ENCODE measurements around the gene ID3.
"Not testable (repeated sequence)": the region's sequence is repeated elsewhere in the genome, so short reads cannot be mapped to it uniquely, and the experiment has no call there.

Gene ID3

DNA sequence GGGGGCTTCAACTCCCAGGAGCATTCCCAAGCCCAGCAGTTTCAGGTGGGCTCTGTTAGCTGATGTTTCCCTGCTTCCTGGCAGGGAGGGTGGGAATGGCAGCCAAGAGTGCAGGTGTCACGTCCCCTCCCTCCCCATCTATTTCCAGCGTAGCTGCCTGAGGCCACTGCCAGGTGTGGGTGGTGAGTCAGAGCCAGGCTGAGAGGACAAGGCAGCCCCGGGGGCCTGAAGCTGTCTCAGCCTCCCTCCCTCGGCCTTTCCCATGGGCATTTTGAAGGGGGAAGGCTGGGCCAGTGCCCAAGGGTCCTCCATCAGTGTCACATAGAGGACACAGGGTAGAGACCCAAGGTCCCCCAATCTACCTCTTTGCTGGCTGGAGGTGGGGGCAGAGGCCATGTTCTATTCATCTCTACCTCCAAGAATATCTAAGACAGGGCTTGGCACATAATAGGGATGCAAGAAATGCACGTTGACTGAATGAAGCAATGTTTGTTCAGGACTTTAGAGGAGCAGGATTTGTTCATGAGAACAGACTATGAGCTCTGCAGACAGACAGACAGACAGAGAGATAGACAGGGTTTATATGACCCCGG lies 34.4 kb upstream of the ID3 start:
- H3K4me3 ChIP-seq (ENCODE audit: low read length), result no peak overlapping the region
- no peak for TF ChIP-seq ZNF274 (IDR thresholded peaks at IDR 0.05; ENCODE audit: low read depth, low read length)

DNA sequence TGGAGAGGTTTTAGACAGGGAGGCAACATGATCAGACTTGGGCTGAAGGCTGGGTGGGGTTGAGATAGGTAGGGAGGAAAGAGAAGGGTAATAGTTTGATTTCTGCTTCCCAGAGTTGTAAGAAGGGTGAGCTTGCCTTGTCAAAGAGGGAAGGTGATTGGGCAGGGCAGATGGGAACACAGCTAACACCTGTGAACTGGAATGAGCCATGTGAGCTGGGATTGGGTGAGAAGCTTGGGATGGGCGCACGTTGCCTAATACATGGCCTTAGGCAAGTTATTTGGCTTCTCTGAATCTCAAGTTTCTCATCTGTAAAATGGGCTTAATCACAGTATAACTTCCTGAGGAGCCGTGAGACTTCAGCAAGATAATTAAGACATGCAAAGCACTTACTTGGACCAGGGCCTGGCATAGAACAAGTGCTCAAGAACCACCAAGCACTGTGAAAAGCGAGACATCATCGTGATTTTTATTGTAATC lies 33.8 kb upstream of the ID3 start:
- TF ChIP-seq ZNF274 (IDR thresholded peaks at IDR 0.05; ENCODE audit: low read depth, low read length), result no peak
- H3K4me3 ChIP-seq (ENCODE audit: low read length), result no peak overlapping the region

DNA sequence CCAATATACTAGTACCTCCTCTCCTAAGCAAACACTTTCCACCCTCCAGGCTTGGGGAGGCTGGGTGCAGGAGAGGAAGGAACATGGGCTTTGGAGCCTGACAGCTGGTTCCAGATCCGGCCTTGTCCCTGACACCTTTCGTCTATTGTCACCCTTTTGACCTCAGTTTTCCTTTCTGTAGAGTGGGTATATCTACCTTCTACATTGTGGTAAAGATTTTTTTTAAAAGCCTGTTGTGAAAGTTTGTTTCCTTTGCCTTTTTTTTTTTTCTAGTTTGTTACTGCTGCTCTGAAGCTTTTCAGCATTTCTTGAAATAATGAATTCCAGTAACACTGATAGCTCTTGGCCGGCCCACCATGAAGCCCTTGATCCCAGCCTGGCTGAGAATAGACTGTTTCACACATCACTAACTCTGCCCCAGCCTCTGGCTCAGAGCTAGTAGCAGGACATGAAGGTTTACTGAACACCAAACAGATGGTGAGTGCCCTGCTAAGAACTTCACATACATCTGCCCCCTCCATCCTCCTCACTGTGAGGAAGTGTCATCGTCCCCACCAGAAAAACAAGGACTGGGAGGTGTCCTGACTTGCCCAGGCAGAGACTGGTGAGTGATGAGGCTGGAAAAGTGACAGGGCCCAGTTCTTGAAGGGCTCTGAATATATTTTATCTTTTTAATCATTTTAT lies 33.0 kb upstream of the ID3 start:
- TF ChIP-seq ZNF274 (IDR thresholded peaks at IDR 0.05; ENCODE audit: low read depth, low read length), result no peak
- H3K4me3 ChIP-seq (ENCODE audit: low read length), result no peak overlapping the region

DNA sequence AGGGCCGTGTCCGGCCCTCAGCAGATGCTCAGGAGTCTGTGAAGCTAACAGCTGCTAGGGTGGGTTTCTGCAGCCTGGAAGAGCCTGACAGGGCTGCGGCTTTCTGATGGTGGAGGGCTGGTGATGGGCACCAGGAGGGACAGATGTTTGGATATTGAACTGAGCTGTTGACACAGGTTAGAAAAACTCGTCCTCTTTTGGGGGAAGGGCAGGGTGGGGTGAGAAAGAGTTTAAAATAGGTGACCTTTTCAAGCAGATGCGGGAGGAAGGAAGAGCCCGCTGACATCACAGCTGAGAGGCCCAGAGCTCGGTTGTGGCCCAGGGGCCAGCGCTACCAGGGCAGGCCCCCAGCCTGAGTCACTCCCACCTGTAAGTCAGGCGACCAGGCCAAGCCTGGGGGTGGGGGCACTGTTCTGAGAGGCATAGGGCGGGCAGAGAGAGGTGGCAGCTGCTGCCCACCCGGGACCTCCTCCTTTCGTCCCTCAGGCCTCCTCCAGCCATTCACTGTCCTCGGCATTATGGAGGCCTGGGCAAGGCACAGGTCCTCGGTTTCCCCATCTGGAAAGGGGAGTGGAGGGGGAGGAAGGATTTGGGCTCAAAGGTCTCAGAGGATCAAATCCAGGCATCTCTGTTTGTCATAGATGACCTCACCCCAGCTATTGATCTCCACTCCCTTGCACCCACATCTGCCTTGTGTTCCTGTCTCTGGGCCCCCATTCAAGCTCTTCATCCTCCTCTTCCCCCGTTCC lies 32.3 kb upstream of the ID3 start:
- no peak overlapping the region for H3K4me3 ChIP-seq (ENCODE audit: low read length)
- TF ChIP-seq ZNF274 (IDR thresholded peaks at IDR 0.05; ENCODE audit: low read depth, low read length), result no peak

DNA sequence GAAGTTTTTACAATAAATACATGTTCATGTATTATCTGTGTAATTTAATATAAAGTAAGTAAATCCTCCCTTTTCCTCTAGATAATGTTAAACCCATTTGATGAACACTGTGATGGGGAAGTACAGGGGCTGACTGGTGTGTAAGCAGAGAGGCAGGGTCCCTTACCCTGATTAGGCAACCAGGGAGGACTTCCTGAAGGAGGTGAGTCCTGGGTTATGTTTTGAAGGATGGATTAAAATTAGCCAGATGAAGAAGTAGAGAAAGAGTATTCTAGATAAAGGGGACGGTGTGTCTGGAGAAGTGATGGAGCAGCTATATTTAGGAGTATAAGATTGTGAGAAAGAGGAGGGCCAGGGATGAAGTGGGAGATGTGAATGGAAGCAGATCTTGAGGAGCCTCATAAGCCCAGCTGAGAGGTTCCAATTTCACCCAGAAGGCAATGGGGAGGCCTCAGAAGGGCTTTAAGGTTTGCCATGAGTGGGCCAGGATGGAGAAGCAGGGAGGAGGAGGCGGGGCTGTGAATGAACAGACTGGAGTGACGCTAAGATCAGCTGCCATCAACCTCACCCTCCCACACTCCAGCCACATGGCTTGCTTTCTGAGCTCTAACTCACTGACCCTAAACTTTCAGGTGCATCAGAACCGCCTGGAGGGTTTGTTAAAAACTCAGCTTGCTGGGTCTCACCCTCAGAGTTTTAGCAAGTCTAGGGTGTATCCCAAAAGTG lies 30.9 kb upstream of the ID3 start:
- TF ChIP-seq ZNF274 (IDR thresholded peaks at IDR 0.05; ENCODE audit: low read depth, low read length), result no peak
- no peak overlapping the region for H3K4me3 ChIP-seq (ENCODE audit: low read length)

DNA sequence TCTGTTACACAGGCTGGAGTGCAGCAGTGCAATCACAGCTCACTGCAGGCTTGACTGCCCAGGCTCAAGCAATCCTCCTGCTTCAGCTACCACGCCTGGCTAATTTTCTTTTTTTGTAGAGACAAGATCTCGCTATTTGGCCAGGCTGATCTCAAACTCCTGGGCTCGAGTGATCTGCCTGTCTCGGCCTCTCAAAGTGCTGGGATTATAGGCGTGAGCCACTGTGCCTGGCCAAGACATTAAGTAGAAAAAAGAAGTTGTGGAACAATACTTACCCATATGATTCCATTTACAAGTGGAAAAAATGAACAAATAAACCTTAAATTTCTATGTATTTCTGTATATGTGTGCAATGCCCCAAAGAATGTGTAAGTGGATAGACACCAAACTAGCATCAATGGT lies 30.3 kb upstream of the ID3 start:
- no peak overlapping the region for H3K4me3 ChIP-seq (ENCODE audit: low read length)
- no peak for TF ChIP-seq ZNF274 (IDR thresholded peaks at IDR 0.05; ENCODE audit: low read depth, low read length)

DNA sequence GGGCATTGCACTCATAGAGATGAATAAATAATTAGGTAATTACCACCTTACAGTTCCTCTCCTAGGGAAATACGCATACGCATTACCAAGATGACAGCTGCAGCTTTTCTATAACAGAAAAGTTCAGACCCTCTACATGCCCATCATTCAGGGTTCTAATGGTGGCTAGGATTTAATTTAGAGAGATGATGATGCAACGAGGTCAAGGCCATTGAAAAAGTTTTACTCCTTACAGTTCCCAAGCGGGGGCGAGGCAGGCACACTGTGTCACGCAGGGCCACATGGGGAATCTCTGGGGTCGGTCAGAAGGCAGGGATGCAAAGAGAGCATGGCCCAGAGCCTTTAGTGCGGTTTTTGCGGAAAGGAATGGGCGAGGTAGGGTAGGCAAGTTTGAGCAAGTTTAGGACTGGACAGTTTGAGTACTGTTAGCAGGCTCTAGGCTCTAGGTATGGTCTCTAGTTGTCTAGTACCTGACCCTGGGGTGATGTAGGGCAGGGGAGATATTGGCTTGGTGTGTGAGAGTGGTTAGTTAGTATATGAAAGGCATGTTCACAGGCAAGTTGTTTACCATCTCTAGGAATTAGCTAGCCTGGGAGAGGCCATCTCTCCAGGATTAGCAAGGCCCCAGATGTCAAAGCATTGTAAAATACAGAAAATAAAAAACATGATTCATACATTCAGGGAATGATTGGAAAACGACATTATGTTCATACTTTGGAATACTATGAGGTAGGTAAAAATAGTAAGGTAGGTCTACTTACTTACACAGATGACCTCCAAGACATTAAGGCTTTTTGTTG lies 29.6 kb upstream of the ID3 start:
- no peak for TF ChIP-seq ZNF274 (IDR thresholded peaks at IDR 0.05; ENCODE audit: low read depth, low read length)
- no peak overlapping the region for H3K4me3 ChIP-seq (ENCODE audit: low read length)

DNA sequence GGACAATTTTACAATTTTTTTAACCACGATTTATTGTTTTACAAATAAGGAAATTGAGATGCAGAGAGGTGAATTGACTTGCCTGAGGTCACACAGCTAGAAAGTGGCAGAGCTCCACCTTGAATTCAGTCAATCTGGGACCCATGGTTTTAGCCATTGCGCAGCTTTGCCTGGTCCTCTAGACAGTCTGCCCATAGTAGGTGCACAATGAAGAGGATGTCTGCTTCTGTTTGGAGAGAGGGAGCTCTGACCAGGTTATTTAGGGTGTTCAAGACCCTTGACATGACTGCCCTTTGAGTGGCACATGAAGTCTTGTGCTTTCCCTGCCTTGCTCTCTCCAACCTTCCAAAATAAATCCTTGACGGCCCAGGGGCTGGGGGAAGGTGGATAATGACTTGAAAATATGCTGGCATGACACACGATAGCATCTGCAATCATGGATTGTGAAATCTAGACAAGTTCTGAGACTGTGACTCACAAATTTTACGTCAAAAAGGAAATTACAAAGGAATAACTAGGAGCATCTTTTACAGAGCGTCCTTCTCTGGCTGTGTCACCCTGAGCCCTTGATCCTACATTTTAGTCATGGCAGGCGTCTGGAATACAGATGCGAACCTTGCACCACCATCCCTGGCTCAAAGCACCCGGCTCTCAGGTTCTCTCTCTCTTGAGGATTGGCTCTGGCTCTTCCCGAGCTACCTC lies 26.2 kb upstream of the ID3 start:
- H3K4me3 ChIP-seq (ENCODE audit: low read length), result no peak overlapping the region
- no peak for TF ChIP-seq ZNF274 (IDR thresholded peaks at IDR 0.05; ENCODE audit: low read depth, low read length)

DNA sequence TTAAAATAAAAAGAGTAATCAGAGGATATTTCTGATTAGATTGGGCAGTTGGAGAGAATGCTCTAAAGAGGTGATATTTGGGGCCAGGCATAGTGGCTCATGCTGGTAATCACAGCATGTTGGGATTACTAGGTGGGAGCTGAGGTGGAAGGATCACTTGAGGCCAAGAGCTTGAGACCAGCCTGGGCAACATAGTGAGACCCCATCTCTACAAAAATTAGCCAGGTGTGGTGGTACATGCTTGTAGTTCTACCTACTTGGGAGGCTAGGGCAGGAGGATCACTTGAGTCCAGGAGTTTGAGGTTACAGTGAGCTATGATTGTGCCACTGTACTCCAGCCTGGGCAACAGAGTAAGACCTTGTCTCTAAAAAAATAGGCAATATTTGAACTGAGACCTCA lies 24.4 kb upstream of the ID3 start:
- not testable (repeated sequence) for H3K4me3 ChIP-seq (ENCODE audit: low read length)

DNA sequence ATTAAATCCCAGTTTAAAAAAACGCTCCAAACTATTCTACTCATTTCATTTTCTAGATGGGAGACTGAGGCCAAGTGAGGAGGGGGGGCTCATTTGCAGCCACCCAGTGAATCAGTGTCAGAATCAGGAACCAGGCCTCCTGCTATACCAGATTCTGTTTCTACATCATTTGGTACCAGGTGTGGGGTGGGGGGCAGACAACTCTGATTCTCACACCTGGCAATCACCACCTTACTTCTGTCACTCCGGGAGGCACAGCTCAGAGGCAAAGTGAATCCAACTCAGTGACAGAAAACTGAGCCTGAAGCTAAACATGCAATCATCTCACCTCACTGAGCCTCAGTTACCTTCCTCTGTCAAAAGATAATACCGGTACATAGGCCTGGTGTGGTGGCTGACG lies 23.5 kb upstream of the ID3 start:
- no peak for TF ChIP-seq ZNF274 (IDR thresholded peaks at IDR 0.05; ENCODE audit: low read depth, low read length)
- no peak overlapping the region for H3K4me3 ChIP-seq (ENCODE audit: low read length)

DNA sequence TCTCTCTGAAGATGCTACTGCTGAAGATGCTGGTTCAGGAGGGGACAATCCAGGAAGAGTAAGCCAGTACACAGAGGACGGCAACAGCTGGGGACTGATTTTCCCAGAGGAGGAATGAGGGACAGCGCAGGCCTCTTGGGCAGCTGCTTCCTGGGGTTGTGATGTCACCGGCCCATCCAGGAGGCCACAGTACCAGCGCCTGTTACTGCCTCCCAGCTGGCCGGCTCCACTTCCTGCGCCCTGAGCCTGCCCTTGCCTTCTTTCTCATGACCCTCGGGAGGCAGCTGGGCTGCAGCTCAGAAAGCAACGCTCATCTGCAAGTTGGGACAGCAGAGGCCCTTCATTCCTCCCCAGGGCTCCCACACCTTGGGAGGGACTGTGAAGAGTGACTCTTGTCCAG lies 21.9 kb upstream of the ID3 start:
- TF ChIP-seq ZNF274 (IDR thresholded peaks at IDR 0.05; ENCODE audit: low read depth, low read length), result no peak
- H3K4me3 ChIP-seq (ENCODE audit: low read length), result no peak overlapping the region

DNA sequence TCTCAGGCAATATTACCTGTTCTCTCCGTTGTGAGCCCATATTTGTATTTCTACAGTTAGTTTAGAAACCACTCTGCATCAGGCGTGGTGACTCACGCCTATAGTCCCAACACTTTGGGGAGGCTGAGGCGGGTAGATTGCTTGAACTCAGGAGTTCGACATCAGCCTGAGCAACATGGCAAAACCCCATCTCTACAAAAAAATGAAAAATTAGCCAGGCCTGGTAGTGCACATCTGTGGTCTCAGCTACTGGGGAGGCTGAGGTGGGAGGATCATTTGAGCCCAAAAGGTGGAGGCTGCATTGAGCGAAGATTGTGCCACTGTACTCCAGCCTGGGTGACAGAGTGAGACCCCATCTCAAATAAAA lies 19.7 kb upstream of the ID3 start:
- no peak overlapping the region for H3K4me3 ChIP-seq (ENCODE audit: low read length)
- TF ChIP-seq ZNF274 (IDR thresholded peaks at IDR 0.05; ENCODE audit: low read depth, low read length), result no peak

DNA sequence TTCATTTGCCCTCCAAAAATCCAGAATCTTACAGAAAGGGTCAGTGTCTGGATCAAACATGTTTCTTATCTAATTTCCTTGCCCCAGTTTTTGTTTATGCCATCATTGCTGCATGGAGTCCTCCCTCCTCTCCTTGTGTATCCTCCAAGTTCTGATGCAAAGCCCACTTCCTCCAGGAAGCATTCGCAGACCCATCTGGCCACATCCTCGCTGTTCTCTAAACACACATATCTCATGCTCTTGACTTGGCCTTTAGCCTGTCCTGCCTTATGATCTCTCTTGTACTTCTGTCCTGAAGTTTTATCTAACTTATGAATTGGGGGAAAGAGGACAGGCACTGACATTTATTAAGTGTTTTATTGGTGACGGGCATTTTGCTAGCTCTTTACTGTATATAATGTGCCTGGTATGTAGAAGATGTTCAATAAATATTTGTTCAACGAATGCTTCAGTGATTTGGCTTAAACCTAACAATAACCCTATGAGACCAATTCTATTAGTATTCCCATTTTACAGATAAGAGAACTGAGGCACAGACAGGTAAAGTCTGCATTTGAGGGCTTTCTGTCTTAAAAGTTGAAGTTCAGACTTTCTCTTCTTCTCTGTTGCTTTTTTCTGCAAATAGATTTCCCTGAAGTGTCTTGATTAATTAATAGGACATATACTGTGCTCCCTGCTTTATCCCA lies 19.2 kb upstream of the ID3 start:
- no peak for TF ChIP-seq ZNF274 (IDR thresholded peaks at IDR 0.05; ENCODE audit: low read depth, low read length)
- no peak overlapping the region for H3K4me3 ChIP-seq (ENCODE audit: low read length)
